Erythroblast (primary cell): Measurements from ENCODE around the gene NSUN2.

Source experiments
- DNase-seq, 2 experiments: peaks; one replicate each; lab custom pipeline; 2025; lab: John Stamatoyannopoulos, UW
- GATA1 ChIP-seq: IDR thresholded peaks from 2 replicates; pipeline ENCODE4 v1.6.1; 2011; ENCODE audit warnings: low read depth, mild to moderate bottlenecking, control low read depth, low read length, moderate library complexity
- POLR2A ChIP-seq: IDR thresholded peaks from 2 replicates; pipeline ENCODE4 v1.6.1; 2011; ENCODE audit warnings: mild to moderate bottlenecking, low read length

Gene NSUN2

GRCh38 chr5:6565492-6565891 lies 67.4 kb downstream of the NSUN2 start:
- DNase-seq: no peak
- TF ChIP-seq GATA1 (no peak), POLR2A (no peak)

DNA sequence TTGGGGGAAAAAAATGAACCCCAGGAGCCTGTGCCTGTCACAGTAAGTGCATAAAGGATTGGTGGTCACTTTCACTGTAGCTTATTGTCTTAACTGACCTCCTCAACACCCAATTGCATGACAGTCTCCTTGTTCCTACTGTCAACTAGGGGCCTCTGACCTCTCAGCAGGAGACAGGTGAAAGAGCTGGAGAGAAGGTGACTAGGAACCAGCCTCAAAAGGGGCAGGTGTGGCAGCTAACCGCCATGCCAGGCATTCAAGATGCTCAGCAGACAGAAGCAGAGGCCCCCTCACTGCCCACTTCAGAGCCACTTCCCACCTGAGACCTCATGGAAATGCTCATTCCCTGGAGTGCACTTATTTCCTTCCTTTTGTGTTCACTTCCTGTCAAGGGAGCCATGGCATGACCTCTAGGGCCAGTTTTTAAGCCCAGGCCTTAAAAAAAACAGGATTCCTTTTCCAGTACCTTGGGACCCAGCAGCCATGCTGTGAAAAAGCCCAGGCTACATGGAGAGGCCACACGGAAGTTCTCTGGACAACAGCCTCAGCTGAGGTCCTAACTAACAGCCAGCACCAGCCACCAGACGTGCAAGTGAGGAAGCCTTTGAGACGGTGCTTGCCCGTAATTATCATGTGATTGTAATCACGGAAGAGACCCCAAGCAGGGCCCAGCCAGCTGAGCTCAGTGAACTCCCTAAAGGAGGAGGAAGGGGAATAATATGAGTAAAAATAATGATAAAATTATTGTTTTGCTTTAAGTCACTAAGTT lies 74.9 kb downstream of the NSUN2 start:
- DNase-seq: no peak
- no peak for TF ChIP-seq POLR2A
- TF ChIP-seq GATA1: no peak

GRCh38 chr5:6556802-6557102 lies 76.1 kb downstream of the NSUN2 start:
- no peak for TF ChIP-seq POLR2A
- no peak for TF ChIP-seq GATA1
- DNase-seq: no peak

- TF ChIP-seq GATA1 (no peak), POLR2A (no peak)
- no peak for DNase-seq
Measured at GRCh38 chr5:6556089-6556801, 76.6 kb downstream of the NSUN2 start.

DNA sequence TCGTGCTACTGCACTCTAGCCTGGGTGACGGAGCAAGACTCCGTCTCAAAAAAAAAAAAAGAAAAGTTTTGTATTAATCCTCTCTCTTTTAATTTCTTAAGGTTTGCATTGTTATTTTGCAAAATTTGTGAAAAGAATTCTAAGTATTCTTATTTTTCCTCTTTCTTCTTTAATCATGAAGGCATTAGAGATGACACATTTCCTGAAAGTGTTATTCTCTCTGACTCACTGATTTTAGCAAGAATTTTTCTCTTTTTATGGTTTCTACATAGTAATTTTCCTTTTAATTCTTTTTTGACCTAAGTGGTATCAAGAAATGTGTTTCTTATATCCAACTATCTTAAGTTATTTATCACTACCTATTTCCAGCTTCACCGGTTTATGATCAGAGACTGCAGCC lies 78.0 kb downstream of the NSUN2 start:
- no peak for DNase-seq
- TF ChIP-seq POLR2A: no peak
- TF ChIP-seq GATA1: no peak

GRCh38 chr5:6553972-6554371 lies 78.9 kb downstream of the NSUN2 start:
- DNase-seq: no peak
- TF ChIP-seq GATA1: no peak
- TF ChIP-seq POLR2A: no peak

- DNase-seq: no peak
- TF ChIP-seq GATA1 (no peak), POLR2A (no peak)
Measured at GRCh38 chr5:6552612-6553011, 80.2 kb downstream of the NSUN2 start.

- TF ChIP-seq GATA1: no peak
- no peak for TF ChIP-seq POLR2A
- DNase-seq: no peak
Measured at GRCh38 chr5:6551955-6552313, 80.9 kb downstream of the NSUN2 start.

DNA sequence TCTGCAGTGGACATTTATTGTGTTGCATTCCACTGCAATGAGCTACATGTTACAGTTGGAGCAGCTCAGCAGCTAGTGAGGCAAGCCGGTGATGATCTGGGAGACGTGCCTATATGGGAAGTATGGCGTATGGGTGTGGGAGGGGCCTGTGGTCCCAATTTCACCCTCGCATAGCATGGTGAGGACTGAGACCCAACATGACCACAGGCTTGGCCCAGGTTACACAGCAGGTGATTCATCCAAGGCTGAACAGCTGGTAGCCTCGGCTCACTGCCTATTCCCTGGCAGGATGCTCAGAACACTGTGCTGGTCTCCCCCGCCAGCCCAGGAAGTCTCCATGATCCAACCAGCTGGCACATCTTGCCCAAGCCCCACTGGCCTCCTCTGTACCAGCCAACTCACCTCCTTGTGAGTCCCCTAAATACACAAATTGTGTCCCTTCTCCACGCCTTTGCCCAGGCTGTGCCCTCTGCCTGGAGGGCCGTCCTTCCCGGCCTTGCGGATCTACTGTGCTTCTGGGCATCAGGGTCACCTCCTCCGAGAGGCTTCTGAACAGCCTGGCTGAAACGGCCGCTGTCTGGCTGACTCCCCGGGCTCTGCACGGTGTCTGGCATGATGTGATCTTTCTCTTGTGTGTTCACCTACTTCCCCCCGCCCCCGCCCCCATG lies 81.4 kb downstream of the NSUN2 start:
- DNase-seq: no peak
- TF ChIP-seq GATA1 (no peak), POLR2A (no peak)

DNA sequence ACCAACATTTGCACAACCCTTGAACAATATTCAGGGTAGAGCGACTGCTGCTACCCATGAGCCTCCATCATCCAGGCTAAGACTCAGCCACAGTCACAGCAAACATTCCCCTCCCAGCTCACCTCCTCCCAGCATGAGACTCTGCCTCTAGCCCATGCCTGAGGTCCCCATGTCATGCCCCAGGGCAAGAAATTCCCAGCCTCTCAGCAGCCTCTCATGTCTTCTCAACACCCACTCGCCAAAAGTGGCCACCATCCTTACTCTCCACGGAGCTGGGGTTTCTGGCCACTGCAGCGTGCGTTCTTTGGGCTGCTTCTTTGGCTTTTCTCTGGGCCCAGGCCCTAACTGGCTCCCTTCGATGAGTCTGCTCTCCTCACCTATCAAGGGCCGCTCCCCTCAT lies 82.2 kb downstream of the NSUN2 start:
- no peak for DNase-seq
- no peak for TF ChIP-seq POLR2A
- TF ChIP-seq GATA1: no peak
